GM20000 (cell line): ENCODE data around the gene MRPL36.
A peak's percentile ranks its signal among the peaks of the same experiment; 100 is the strongest.

ENCODE experiments used
- DNase-seq: peaks from one replicate; pipeline ENCODE4 v3.0.0; 2012; ENCODE audit warnings: low spot score
- TF ChIP-seq, protein P1 (sequence below): IDR thresholded peaks from 2 replicates; pipeline ENCODE4 v1.5.1; 2012; ENCODE audit warnings: mild to moderate bottlenecking, control low read depth; ENCODE audit errors: extremely low read depth, missing control alignments

MRPL36 gene

DNA sequence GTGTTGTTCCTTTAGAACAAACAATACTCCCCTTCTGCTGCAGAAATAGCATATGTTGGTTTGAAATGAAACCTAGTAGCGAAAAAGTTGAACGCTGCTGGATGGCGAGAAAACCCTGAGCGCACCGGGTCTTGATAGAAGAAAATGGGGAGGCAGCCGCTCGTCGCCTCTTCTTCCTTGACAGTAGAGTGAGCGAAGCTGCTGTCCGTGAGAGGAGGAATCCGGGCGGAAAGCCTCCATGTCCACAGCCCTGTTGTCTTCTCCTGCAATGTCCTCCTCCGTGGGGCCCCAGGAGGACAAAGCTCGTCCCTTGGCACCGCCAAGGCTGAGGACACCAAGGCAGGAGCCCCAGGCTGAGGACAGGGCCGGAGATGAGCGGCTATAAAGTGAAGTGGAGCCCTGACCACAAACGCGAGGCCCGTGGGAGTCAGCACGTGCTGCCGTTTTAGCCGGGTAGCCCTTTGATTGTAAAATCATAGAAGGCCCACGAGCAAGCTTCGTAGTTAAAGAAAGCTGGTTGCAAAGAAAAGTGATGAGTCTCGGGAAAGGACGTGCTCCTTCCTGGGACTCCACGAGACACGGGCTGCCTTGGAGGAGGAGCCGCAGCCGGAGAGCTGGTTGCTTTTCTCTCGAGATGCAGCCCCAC is 35.6 kb downstream of the MRPL36 start:
- no peak for DNase-seq
- TF ChIP-seq, protein P1, sequence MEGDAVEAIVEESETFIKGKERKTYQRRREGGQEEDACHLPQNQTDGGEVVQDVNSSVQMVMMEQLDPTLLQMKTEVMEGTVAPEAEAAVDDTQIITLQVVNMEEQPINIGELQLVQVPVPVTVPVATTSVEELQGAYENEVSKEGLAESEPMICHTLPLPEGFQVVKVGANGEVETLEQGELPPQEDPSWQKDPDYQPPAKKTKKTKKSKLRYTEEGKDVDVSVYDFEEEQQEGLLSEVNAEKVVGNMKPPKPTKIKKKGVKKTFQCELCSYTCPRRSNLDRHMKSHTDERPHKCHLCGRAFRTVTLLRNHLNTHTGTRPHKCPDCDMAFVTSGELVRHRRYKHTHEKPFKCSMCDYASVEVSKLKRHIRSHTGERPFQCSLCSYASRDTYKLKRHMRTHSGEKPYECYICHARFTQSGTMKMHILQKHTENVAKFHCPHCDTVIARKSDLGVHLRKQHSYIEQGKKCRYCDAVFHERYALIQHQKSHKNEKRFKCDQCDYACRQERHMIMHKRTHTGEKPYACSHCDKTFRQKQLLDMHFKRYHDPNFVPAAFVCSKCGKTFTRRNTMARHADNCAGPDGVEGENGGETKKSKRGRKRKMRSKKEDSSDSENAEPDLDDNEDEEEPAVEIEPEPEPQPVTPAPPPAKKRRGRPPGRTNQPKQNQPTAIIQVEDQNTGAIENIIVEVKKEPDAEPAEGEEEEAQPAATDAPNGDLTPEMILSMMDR: no peak

DNA sequence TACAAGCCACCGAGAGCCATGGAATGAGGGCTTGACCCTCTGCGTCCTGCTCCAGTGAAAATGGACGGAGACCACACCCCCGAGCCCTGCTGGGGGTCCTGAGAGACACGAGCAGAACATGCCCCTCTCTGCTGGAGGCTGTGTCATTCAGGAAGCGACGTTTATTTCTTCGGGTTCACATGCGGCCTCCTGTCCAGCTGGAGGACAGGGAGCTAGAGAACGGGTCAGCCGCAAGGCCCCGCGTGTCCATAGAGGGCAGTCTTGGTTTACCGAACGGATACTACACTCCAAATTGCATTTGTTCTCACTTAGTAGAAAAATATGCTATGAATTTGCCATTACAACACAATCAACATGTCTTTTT is 36.1 kb downstream of the MRPL36 start:
- DNase-seq: peak; percentile 82

DNA sequence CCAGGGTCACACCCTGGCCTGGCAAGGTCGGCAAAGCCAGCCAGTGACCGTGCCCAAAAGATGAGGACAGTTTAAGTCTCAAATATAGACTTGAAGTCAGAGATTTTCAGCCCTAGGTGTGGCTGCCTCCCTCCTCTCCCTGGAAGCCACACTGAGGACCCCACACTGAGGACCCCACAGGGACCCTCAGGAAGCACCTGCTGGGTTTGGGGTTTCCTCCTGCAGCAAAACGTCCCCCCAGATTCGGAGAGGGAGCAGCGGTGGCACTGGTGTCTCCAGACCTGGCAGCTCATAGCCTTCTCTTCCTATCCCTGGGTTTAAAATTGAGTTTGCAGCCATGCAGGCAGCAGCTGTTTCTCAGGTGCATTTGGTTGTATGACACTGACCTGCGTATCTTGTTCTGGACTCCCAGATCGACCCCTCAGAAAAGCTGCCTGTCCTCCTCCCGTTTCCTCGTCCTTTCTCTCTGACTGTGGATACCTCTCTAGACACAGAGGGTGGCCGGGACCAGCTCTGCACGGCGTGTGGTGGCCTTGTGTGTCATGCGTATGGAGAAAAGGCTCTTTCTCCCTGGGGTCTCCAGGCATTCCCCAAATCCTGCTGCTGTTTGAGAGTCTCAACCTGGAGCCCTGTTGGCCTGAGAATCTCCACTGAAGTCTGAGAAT is 36.6 kb downstream of the MRPL36 start:
- TF ChIP-seq, protein P1: no peak
- no peak for DNase-seq

More for the DNA sequence above, 36.1 kb downstream of the MRPL36 start:
- TF ChIP-seq, protein P1: peak; percentile 80

DNA sequence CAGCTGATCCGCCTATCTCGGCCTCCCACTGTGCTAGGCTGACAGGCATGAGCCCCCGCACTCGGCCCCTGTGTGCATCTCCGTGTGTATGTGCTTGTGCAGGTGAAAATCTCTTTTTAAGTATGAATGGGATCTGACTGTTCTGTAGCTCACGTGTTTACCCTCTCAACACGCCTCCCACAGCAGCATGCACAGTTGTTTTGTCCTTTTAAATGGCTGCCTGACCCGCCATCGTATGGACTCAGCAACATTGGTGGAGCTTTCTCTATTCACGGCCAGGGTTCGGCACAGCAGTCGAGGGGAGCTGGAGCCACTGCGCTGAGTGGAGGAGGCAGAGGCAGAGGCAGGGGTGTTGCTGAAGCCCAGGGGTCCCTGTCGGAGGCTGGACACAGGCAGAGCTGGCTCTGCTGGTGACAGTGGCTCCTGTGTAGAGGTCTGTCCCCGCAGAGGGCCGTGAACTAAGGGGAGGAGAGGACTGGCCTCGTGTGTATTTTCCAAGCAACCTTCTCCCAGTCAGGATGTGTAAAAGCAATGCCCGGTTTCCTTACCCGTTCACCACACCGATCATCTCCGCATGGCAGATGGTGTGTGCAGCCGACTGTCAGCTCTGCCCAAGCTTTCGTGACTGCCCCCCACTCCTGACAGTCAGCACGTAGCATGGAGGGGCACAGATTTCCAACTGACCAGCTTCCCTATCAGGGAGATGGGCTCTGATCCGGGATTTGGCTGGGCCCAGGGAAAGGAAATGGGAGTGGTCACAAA is 37.3 kb downstream of the MRPL36 start:
- no peak for DNase-seq
- TF ChIP-seq, protein P1: no peak

DNA sequence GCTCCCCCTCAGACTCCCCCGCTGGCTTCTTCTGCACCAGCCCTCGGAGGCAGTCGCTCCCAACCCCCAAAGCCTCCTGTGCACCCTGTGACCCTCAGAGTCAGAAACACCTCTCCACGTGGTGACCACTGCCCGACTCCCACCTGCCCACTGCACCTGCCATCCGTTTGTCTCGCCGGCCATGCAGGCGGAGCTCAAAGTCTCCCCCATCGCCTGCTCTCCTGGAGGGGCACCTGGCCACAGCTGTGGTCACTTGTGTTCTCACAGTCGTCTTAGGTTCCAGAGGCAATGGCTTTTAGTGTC is 38.2 kb downstream of the MRPL36 start:
- TF ChIP-seq, protein P1: no peak
- DNase-seq: no peak

DNA sequence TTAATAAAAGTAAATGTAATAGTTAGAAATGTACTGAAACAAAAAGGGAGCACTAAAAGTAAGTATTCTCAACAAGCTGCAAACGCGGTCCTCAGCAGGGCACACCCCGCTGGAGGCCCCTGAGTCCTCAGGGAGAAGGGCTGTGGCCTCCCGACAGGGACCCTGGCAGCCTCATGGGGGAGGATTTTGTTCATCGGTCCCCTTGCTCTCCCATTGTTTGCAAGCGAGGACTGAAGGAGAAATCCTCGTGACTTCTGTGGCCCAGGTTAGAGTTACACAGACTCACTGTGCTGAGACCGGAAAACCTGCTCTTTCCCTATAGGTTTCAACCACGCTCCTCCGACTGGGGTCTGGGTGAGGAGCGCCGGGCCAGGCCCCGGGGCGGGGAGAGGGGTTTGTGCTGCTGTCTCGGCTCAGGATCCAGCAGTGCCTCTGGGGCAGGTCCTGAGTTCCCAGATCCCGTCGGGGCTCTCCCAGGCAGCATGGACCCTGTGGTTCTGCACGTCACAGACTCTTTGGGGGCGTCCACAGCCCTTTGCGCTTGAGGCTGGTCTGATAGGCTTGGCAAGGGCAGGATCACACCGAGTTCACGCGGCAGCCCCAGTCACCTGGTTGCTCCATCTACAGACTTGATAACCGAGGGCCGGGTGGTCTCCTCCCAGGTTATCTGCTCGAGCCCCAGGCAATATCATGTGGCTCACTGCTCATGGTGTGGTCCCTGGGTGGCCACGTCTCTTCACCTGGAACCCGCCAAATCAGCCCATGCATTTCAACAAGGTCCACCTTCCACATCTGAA is 38.8 kb downstream of the MRPL36 start:
- no peak for DNase-seq
- TF ChIP-seq, protein P1: no peak
